Central memory CD4-positive, alpha-beta T cell (primary cell): ENCODE data around the gene FNDC5.
"Not testable (repeated sequence)": the region's sequence is repeated elsewhere in the genome, so short reads cannot be mapped to it uniquely, and the experiment has no call there.

Source experiments
- DNase-seq: peaks from one replicate; pipeline ENCODE4 v3.0.0; 2022
- total RNA-seq, 3 experiments: gene quantifications; one replicate each; lab custom pipeline; 2026; lab: John Stamatoyannopoulos, UW

FNDC5 gene
- 0 reads per million in 3 experiments for total RNA-seq

DNA sequence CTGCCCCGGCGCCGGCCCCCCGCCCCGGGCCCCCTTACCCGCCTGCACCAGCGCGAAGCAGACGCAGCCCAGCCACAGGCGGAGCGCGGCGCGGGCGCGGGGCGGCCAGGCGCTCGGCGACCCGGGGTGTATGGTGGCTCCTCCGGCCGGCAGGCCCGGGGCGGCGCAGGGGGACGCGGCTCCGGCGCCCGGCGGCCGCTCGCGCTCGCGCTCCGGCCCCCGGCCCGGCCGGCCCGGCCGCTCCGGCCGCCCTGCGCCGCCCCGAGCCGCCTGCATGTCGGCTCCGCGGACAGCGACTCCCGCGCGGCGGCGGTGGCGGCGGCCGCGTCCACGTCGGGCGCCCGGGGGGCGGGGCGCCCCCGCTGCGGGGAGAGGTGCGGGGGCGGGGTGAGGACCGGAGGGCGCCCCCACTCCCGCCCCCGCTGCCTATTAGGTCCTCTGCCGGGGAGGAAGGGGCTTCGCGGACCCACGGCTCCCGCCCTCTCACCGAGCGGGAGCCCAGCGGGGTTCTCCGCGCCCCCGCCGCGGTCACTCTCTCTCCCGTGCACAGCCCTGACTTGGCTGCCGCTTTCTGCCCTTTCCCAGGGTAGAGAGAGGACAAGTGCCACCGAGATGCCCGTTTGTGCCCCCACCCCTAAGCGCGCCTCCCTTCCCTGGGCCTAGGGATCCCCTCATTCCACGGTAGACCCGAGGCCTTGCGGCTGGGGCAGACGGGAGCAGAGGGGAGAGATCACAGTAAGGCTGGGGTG lies at the start of gene FNDC5:
Gene FNDC5 (minus strand): TSS at position 298 of the 749 bp plus-strand sequence.
- no peak for DNase-seq

GRCh38 chr1:32919811-32920733 lies 49.4 kb upstream of the FNDC5 start:
- no peak for DNase-seq

DNA sequence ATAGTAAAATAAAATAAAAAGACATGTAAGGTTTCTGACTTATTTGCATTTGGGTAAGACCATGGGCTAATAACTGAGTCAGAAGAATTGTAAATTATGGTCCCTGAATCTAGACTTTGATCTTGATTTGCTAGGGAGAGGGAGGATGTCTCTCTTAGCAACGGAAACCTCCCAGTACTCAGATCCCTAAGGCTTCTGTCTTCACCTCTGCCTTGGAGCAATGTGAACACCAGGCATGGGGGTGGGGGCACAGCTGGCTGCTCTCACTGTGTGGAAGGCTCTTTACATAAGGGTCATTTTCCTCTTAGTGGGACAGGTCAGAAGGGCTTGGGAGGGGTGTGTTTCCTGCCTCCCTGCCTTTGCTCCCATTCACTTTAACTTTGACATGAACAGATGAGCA lies 47.5 kb upstream of the FNDC5 start:
- DNase-seq: no peak

GRCh38 chr1:32917521-32917920 lies 46.8 kb upstream of the FNDC5 start:
- no peak for DNase-seq

DNA sequence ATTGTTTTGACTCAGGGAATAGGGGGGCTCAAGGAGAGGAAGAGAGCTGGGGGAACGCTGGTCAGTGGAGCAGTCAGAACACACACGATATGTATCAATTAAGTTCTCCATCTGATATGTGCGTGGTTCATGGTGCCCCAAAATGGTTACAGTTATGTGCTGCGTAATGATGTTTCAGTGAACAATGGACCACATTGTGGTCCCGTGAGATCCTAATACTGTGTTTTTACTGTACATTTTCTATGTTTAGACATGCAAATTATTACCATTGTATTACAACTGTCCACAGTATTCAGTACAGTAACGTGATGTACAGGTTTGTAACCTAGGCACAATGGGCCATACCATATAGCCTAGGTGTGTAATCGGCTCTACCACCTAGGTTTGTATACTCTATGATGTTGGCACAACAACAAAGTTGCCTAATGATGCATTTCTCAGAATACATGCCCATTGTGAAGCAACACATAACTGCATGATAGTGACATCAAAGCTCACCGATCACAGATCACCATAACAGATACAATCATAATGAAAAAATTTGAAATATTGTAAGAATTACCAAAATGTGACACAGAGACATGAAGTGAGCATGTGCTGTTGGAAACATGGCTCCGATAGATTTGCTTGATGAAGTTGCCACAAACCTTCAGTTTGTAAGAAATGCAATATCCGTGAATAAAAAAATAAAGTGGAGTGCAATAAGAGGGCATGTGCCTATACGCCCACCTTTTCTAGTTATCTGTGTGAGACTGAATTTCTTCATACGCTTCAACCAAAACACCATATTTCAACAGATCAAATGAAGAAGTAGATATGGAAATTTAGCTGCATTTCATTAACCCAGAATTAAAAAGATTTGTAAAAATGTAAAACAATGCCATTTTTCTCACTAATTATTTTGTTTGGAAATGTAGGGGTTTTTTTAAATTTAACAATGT lies 45.3 kb upstream of the FNDC5 start:
- no peak for DNase-seq

- DNase-seq: no peak
Observed at GRCh38 chr1:32910319-32910718, 39.6 kb upstream of the FNDC5 start.

- DNase-seq: no peak
Observed at GRCh38 chr1:32907435-32907834, 36.7 kb upstream of the FNDC5 start.

DNA sequence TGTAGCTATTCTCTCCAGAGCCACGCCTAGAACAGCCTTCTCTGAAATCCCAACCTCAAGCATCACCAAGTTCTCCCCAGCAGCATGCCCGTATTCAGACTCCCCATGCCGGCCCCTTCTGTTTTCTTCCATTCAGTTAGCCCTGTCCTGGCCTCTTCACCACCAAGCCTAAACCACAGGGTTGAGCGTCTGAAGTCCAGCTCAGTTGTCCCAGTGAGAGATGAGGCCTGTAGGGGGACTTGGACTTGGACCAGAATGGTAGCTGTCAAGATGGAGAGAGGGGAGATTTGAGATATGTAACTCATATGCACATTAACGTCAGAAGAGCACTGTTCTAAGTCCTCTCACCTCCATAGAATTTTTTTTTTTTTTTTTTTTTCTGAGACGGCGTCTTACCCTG lies 35.9 kb upstream of the FNDC5 start:
- no peak for DNase-seq

GRCh38 chr1:32905588-32905987 lies 34.9 kb upstream of the FNDC5 start:
- DNase-seq: not testable (repeated sequence)

DNA sequence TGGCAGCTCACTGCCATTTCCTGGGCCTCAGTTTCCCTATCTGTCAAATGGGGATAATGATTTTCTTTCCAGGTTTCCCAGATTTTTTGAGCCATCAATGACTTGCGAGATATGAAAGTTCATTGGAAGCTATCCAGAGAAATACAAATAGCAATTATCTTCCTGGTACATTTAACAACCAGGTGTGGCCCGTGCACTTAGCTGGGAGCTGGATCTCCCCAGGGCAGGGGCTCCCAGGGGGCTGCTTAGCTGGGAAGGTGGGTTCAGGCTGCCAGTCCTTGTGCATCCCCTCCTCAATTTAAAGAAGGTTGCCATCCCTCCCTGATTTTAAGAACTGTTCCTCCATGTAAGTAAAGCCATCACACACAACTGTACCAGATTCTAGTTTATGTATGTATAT lies 34.1 kb upstream of the FNDC5 start:
- DNase-seq: no peak

DNA sequence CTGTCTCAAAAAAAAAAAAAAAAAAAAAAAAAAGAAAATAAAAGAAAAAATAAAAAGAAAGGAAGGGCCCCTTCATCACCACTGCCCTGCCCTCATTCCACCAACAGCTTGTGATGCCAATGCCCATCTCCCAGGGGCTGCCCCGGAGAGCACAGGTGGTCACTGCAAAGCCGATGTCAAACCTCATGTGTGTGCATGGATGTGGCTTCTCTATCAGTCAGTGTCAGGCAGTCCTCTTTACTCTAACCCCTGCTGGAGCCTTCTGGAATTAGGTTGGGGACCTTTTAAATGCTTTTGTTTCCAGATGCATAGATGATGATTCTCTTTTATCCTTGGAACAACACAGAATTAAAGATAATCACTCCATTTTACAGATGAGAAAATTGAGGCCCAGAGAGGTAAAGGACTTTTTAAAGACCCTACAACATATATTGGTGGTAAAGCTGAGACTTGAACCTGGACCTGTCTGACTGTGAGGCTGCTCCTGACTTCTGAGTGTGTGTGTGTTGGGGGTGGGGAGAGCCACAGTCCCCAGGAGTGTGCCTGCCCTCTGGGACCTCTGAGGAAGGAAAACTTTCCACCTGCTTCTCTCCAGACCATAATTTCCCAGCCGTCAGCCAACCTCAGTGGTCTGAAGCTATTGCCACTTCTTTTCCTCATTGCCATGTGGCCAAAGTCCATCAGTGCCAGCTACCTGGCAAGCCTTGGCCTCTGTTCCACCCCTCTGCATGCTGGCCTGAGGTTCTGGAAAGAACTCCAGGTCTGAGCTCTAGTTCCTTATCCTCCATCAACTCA lies 33.5 kb upstream of the FNDC5 start:
- no peak for DNase-seq

GRCh38 chr1:32902535-32902920 lies 31.8 kb upstream of the FNDC5 start:
- DNase-seq: no peak

DNA sequence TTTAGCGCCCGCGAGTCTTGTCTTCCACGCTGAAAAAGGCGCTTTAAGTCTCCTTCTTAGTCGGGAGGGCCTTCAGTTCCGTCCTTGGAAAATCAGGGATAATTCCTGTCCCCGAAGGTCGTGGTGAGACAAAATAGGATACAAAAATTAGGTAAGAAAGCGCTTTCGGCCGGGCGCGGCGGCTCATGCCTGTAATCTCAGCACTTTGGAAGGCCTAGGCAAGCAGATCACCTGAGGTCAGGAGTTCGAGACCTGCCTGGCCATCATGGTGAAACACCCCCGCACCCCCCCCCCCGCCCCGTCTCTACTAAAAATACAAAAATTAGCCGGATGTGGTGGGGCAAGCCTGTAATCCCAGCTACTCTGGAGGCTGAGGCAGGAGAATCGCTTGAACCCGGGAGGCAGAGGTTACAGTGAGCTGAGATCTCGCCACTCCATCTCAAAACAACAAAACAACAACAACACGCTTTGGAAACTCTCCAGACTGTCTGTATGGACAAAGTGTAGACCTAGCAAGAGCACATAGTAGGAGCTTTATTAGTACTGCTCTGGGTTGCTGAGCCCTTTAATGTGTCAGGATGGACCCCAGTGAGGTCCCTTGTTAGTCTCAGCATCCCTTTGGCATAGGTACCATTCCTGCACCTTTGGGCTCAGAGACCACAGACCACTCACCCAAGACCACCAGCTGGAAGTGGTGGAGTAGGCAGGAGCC lies 31.3 kb upstream of the FNDC5 start:
- DNase-seq: no peak

DNA sequence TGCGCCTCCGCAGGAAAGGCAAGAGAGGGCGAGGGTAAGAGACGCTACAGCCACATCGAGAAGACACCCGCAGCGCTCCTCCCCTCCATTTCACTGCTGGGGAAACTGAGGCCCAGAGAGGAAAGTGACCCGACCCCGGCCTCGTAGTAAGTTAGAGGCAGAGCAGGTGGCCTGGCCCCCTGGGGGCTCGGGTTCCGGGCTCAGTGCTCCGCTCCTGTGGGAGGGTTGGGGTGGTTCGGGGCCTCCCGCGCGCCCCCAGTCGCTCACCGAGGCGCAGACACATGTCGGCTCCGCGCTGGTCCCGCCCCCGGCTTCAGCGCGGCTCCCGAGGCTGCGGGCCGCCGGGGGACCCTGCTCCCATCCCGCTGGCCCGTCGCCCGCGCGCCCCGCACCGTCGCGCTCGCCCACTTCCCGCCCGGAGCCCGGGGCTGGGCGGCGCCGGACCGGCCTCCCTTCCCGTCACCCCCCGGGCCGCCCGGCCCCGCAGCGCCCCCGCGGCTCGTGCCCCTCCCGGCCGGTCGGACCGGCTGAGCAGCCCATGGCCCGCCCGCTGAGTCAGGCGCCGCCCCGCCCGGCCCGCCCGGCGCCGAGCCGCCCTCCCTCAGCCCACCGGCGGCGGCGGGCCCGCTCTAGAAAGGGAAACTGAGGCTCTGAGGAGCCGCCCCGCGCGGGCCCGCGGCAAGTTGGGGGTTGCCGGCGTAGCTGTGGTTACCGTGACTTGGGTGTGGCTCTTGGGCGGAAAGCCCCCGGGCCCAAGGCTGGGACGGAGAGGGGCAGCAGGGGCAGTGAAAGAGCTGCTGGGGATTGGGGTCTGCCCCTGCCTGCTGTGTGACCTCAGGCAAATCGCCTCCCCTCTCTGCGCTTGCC lies 30.5 kb upstream of the FNDC5 start, which contains the start of gene TMEM54:
Gene TMEM54 (minus strand): TSS at position 434 of the 867 bp plus-strand sequence. CDS start 151 bp downstream, at position 283.
- no peak for DNase-seq

DNA sequence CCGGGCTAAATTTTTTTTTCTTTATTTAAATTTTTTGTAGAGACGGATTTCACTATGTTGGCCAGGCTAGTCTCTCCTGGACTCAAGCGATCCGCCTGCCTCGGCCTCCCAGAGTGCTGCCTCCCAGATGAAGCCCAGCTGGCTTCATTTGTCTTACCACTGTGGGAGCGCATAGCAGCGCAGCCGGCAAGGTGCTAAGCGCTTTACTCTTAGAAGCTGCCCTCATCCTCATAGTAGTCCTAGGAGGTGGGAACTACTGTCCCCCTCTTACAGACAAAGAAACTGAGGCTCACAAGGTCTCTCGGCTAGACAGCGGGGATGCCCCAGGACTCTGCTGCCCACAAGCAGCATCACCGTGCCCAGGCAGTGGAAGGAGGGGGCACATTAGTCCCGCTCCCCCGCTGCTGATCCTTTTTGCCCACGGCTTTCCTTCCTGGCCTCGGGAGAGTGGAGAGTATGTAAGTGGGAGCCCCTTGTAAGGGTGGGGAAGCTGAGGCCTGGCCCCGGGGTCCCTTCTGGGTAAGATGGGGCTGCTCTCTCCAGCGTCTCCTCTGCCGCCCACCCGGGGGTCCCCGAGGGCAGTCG lies 29.8 kb upstream of the FNDC5 start:
- no peak for DNase-seq

GRCh38 chr1:32899586-32900296 lies 29.0 kb upstream of the FNDC5 start:
- DNase-seq: no peak

DNA sequence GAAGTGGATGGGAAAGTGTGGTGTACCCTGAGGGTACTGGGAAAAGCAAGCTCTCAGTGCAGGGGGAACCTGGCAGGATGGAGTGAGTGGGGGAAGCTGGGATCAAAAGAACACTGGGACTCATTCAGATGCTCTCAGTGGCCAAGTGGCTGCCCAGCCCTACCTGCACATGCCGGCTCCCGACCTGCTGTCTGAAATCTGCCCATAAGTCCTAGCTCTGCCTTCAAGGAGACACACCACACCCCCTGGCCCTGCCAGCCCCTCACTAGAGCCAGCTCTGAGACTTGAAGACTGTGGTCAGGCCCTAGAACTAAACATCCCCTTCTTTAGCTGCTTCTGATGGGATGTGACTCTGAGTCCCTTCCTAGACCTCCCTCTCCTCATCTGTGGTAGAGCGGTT lies 28.2 kb upstream of the FNDC5 start:
- DNase-seq: no peak

- no peak for DNase-seq
Observed at GRCh38 chr1:32898056-32898455, 27.3 kb upstream of the FNDC5 start.
